HG03565 (cell line): ENCODE results near the gene SEL1L.
A peak's percentile ranks its signal among the peaks of the same experiment; 100 is the strongest.
"Not testable (repeated sequence)": the region's sequence is repeated elsewhere in the genome, so short reads cannot be mapped to it uniquely, and the experiment has no call there.

Experiments
- ATAC-seq: cut with Tn5 transposase; IDR thresholded peaks from one replicate; pipeline ENCODE4 v1.9.1; 2021; ENCODE audit warnings: mild to moderate bottlenecking, moderate library complexity; ENCODE audit not compliant: unreplicated experiment

The SEL1L gene

DNA sequence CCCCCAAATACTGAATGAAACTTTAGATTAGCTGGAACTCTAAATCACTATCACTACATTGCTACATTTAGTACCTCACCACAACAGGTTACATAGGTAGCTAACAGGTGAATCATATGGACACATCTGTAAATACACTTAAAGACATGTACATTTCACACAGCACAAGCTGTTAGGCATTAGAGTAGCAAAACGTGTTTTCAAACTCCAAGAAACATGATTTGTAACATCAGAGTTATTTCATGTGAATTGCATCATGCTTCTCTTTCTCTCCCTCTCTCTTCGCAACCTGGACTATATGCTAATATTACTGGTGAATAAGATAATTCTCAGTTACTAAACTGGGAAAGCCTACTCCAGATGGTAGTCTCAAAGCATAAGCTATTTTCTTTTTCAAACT, 4.3 kb downstream of the SEL1L start:
- no peak for ATAC-seq

DNA sequence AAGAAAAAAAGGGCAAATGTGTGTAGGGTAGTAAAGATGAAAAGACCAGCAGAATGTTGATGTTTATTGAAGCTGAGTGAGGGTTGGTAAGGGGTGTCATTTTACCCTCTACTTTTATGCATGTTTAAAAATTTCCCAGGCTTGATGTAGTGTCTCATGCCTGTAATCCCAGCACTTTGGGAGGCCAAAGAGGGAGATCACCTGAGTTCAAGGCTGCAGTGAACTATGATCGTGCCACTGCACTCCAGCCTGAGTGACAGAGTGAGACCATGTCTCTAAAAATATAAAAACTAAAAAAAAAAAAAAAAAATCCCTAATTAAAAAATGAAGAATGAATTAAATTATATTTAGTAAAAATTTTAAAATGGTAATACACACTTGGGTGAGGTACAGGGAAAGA, 8.5 kb downstream of the SEL1L start:
- no peak for ATAC-seq

DNA sequence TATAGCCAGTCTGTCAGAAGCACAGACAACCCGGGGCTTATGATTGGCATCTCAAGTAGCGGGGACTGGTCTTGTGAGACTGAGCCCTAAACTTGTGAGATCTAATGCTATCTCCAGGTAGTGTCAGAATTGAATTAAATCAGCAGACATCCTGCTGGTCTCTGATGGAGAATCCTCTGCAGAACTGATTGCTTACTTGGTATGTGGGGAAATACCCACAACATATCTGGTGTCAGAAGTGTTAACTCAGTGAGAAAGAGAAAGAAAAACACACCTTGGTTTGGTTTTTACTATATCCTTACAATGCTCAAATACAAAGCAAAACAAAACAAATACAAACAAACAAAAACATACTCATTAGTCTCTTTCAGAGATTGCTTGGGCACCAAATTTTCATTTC, 10.0 kb downstream of the SEL1L start:
- peak; percentile 53 for ATAC-seq

DNA sequence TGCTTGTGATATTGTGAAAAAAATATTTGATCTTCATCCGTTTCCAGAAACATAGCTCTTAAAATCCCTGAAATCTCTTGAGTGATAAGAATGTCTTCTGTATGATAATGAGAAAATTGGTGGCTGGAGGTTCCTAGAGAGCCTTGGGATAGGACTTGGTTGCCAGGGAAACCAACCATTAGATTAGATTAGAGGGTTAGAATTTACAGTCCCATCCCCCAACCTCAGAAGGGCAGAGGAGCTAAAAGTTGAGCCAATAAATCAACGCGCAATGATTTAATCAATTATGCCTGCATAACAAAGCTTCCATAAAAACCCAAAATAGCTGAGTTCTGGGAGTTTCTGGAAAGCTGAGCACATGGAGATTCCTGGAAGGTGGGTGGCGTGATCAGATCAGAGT, 10.6 kb downstream of the SEL1L start:
- ATAC-seq = no peak

DNA sequence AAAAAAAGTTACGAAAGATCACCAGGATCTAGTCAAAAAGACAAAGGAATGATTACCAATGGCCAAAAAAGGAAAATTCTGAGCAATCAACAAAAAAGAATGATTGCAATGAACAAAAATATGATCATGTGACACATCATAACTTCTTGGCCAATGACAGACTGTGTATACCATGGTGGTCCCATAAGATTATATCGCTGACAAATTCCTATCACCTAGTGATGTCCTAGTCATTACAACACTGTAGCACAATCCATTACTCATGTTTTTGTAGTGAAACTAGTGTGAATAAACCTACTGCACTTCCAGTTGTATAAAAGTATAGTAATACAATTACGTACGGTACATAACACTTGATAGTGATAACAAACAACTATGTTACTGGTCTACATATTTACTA, 12.3 kb downstream of the SEL1L start:
- ATAC-seq = no peak

DNA sequence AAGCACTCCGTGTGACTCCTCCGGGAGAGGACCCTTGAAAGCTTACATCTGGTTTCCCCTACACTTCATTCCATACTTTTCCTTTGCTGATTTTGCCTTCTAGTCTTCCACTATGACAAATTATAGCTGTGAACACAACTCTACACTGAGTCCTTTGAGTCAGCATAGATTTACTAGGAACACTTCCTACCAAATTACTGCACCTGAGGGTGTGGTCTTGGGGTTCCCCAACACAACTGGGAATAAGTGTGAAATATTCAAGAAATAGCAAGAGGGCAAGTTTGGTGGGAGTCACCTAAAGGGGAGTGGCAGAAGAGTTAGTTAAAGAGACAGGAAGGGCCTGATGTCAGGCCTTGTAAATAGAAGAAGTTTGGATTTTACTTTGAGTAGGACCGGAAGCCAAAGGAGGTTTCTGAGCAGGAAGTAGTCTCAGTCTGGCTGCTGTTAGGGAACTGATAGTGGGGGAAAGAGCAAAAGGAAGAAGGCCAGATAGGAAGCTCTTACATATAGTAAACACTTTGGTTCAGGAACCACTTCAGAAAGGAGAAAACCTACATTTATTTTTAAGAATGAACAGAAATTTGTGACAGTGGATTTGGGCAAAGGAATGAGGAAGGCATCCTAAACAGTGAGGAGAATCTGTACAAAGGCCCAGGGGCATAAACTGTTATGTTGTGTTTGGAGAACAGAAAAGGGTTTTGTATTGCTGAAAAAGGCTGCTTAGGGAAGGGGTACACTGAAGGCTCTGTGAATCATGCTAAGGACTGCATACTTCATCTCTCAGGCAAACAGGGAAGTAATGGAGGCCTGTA, 14.2 kb downstream of the SEL1L start:
- ATAC-seq = peak; percentile 76

DNA sequence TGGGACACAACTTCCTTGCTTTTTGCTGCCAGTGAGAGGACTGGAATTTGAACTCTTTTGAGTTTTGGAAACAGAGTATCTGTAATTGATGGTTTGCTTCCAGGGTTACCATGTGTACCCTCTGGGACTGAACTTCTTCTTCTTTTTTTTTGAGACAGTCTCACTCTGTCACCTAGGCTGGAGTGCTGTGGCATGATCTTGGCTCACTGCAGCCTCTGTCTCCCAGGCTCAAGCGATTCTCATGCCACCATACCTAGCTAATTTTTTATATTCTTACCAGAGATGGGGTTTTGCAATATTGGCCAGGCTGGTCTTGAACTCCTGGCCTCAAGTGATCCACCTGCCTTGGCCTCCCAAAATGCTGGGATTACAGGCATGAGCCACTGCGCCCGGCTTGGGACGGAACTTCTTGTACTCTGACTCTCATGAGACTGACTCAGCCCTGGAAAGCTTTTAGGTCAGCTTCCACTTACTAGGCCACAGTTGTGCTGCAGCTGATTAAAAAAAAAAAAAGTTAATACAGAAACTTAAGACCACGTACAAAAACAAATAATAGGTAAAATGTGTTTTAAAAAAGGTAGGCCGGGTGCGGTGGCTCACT, 15.8 kb downstream of the SEL1L start:
- no peak for ATAC-seq

DNA sequence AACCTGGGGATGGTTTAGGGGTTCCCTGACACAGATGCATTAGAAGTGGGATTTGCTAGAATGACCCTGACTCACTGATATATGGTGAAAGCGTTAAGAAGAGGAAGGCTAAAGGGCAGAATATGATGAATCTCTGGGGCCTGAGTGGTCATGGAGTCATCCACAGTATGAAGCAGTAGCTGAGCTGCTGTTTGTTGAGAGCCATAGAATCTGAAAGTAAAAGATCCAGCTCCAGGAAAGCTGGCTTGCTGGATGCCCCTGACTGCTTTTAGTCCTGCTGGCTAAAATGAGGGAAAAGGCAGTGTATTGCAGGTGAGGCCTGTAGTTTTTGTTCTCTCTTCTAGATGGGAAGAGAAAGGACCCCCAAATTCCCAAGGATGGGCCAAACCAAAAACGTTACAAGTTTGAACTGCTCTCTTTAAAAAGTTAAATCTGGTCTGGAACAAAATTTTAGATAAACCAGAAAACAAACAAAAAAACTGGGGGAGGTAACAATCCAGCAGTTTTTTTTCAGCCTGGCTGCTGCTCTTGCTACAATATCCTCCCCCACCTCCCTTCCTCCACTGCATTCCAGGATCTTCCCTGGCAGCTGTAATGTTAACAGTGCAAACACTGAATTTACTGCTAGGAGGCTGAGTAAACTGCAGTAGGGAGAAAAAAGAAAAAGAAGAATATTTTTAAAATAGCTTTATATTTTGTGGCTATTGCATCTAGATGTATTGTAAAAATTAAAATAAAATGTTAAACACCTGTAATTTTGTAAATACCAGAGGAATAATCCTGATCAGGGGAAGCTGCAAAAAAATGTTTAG, 16.5 kb downstream of the SEL1L start:
- no peak for ATAC-seq

DNA sequence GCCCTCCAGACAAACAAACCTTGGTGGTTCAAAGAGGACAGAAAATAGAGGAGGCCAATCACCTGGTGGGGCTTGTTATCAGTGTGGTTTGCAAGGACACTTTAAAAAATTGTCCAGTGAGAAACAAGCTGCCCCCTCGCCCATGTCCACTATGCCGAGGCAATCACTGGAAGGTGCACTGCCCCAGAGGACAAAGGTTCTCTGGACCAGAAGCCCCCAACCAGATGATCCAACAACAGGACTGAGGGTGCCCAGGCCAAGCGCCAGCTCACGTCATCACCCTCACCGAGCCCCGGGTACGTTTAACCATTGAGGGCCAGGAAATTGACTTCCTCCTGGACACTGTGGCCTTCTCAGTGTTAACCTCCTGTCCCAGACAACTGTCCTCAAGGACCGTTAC, 17.7 kb downstream of the SEL1L start:
- not testable (repeated sequence) for ATAC-seq

DNA sequence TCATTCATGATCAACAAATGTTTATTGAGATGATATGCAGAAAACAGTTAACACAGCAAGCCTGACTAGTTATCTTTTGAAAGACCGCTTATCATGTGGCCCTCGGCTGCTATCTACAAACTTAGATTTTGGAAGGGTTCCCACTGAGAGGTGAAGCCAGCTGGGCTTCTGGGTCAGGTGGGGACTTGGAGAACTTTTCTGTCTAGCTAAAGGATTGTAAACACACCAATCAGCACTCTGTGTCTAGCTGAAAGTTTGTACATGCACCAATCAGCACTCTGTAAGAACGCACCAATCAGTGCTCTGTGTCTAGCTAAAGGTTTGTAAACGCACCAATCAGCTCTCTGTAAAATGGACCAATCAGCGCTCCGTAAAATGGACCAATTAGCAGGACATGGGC, 20.8 kb downstream of the SEL1L start:
- not testable (repeated sequence) for ATAC-seq

DNA sequence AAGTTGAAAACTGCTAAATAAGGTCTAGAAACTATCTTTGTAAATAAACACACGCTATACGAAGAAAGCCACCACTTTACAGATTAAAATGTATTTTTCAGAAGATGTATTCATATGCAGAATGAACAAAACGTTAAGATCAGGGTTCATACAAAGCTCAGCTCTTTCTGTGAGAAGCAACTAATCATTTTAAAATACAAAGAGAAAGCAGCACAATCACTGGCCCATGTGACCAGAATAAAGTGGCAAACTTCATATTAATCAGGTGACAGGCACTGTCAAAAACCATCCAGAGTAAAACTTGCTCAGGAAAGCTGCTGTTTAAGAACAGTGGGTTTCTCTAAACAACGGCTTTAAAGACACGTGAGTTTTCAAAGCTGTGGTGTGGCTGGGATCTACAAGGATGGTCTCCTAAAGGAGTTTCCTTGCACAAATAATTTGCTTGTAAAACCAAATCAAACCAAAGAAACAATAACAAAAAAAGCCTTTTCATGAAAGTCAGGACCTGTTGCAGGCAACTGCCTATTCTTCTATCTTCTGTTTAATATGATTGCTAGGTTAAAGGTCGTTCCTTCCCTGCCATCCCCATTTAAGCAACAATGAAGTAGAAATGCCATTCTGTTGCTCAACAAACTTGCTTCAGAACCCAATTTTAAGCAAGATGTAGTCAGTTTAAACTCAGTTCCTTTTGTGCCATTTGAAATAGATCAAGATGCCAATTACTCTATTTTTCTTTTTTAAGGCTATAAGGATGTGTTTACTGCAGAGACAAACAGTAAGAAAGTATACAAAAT, 22.3 kb downstream of the SEL1L start:
- no peak for ATAC-seq

DNA sequence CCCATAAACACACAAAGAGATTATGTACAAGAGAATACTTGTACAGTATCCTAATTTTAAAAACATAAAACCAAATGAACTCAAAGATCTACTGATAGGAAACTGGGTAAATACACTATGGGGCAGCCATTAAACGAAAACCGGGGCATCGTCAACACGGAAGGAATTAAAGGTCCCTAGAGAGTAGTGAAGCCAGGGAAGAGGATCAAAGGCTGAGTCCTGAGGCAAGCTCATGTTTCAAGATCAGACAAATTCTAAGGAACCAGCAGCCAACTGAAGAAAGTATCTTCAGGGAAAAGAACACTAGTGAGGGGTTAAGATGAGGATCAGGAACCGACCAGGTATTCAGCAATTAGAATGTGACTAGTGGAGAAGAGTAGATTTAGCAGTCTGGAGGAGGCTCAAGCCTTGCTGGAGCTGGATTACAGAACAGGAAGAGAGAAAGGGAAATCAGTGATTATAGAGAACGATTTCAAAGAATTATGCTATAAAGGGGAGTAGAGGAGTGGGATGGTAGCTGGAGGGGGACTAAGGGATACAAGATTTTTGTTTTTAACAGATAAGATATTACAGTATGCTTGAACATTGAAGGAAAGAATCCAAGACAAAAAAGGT, 23.7 kb downstream of the SEL1L start:
- no peak for ATAC-seq

DNA sequence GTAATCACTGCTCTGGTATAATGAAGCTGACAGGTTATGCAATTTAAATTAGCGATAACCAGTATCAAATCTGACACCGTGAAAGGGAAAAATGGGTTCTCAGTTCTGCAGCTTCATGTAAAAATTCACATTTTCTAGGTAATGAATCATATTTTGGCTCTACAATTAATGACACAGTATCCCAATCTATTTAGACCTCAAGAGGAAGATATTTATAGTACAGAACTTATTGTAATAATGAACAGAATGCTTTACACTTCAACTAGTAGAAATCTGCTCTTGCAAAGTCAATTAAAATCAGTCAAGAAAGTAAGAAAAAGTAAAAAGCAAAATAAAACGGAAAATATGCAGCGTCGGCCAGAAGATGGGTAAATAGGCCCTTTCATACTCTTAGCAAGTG, 24.3 kb downstream of the SEL1L start:
- ATAC-seq = no peak

DNA sequence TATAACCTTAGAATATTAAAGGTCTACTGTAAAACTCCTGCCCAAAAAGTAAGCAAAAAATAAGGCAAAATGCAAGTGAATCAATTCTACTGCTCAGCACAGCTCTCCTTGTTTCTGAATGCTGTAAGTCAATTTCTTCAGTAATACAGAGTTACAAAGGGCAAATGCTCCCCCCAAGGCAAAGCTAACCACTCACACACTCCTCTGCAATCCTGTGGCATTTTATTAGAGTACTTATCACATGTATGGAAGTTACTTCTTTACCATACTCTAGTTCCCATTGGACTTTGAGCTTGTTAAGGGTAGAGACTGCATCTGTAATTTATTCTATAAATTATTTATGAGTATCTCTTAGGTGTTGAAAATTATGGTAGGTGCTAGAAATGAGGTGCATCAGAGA, 27.2 kb downstream of the SEL1L start:
- no peak for ATAC-seq

DNA sequence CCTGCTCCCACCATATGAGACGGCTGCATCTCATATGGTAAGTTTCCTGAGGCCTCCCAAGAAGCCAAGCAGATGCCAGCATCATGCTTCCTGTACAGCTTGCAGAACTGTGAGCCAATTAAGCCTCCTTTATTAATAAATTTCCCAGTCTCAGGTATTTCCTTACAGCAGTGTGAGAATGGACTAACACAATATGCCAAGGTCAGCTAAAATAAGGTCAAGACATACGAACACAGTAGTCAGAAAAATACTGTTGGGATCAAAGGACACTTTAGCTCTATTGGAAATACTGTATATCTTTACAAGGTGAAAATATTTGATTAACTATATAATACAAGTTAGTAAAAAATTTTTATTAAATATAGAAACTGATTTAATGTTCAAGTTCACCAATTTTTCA, 28.8 kb downstream of the SEL1L start:
- ATAC-seq = no peak

DNA sequence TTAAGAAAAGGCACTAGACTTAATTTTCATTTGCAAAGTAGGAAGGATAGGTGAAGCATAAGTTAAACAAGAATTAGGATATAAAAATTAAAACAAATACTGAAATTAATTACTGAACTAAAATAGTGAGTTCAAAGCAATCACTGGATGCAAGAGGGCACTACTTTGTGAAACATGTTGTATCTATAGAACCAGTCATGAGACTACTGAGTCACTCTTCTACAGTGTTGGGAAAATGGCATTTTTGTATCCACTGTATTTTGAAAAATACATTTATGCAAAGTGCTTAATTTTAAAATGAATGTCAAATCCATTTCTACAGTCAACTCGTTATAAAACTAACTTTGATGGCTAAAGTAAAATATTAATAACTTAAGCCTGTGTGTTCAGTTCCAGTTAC, 47.9 kb downstream of the SEL1L start:
- ATAC-seq = no peak

DNA sequence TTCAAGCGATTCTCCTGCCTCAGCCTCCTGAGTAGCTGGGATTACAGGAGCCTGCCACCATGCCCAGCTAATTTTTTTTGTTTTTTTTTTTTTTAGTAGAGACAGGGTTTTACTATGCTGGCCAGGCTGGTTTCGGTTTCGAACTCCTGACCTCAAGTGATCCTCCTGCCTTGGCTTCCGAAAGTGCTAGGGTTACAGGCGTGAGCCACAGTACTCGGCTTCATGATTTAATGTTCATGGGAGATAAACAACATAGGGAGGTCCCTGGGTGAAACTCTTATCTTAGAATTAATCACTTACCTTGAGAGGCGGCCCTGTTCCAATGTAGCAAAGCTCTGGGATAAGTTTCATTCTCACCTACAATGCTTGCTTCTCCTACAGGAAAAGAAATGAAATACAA, 48.3 kb downstream of the SEL1L start:
- peak; percentile 71 for ATAC-seq

DNA sequence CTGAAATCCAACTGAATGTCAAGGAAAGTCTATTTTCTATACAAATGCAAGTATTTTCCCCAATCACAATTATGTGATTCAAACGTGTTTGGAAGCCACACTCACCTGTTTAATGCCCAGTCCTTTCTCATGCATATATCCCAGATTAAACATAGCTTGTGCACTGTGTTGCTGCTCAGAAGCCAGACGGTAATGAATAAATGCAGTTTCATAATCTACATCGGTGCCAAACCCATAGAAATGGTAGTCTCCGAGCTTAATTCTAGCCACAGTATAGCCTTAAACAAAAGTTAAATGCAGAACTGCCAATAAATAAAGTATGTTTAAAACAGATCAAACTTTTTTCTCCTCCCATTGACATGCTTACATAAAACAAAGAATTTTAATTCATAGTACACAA, 49.5 kb downstream of the SEL1L start:
- ATAC-seq = no peak

DNA sequence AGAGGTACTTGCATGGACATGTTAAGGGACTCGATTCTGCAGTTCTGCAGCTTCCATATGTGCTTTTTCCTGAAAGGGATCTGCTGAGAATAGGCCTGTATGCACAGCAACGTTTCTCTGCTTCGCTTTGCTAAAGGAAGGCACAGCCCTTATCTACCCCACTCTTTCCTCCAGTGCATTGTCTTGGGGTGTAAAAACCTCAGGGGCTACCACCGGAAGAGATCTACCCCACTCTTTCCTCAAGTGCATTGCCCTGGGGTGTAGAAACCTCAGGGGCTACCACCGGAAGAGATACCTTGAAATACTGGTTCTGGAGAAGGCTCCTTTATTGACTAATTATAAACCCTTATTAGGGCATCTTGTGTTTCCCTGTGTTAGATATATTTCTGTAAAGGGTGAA, 52.9 kb downstream of the SEL1L start:
- ATAC-seq = no peak

DNA sequence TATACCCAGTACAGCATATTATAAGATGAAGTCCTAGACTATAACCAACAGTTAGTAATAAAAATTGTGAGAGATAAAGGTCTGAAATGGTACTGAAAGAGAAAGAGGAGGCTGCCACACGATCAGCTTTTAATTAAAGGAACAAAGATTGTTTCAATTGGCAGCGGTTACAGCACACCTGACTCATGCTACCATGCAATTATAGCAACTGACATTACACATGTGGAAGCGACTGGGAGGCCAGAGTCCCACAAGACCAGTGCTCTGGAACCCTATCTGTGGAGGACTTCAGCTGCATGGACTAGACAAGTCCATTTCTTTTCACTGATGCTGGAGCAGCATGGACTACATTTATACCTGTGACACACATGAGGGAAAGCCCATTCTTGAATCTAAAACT, 55.2 kb downstream of the SEL1L start:
- ATAC-seq = no peak

DNA sequence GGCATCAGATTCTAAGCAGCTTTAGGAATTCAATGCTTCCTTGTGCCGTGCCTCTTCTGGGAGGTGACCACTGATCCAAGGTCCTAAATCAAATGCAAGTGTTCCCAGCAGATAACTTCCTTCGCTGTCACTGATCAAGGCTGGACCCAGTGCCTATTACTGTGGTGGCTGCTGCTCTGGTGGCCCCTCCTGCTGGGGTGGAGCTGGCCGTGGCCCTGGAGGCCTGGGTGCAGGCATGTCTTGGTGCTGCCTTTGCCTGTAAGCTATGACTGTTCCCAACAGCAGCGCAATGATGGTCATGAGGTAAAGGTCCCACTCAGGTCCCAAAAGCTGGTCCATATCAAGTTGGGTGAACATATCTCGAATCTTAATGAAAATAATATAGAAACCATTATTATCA, 56.8 kb downstream of the SEL1L start:
- no peak for ATAC-seq
